Stimulated activated CD4-positive, alpha-beta T cell treated with anti-CD3 and anti-CD28 coated beads, Interleukin-4, amount 100 ng/mL, for 48 hours (primary cell): Measurements from ENCODE around the gene B3GNT2.
"Not testable (repeated sequence)": the region's sequence is repeated elsewhere in the genome, so short reads cannot be mapped to it uniquely, and the experiment has no call there.

ENCODE experiments used
- DNase-seq, 2 donors: peaks; one replicate each; pipeline ENCODE4 v3.0.0-alpha.2; 2020; ENCODE audit warnings: low read depth in 2 of 2

B3GNT2 gene

DNA sequence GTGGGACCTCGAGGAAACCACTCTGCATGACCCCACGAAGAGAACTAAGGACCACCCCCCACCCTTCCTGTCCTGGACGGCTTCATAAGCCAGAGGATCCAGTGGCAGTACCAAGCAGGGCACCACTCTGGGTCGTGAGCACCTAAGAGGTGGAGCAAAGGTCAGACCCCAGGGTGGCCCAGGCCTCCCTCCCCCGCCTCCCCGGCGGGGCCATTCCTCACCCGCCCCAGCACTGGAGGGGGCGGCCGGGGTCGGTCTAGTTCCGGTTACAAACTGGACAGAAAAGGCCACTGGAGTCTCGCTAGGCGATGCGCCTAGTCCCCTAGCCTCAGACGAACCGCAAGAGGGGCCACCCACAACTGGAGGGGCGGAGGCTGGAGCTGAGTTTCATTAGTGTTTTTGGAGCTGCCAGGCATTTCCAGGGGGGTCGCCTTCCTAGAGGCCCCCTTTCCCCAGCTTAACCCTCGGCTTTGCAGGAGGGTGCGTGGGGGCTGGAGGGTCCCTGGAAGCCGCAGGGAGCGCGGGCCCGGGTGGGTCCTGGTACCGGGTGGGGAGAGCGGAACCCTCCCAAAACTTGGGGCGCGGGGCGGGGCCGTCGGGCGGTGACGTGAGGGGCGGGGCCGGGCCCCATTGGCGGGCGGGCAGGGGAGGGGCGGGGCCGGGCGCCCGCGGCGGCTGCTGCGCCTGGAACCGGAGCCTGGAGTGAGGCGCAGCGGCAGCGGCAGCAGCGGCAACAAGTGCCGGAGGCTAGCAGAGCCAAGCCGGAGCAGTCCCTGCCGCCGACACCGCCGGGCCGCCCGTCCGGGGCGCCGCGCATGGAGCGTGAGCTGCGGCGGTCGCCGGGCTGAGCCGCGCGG, at the start of gene B3GNT2:
Gene B3GNT2 (plus strand): TSS at position 695 of the 857 bp plus-strand sequence. CDS start 26,106 bp downstream, outside the sequence.
- peak; percentile 79 to 85 for DNase-seq

- DNase-seq, result not testable (repeated sequence)
These were observed 49.1 kb upstream of the B3GNT2 start for GRCh38 chr2:62146790-62147189.

DNA sequence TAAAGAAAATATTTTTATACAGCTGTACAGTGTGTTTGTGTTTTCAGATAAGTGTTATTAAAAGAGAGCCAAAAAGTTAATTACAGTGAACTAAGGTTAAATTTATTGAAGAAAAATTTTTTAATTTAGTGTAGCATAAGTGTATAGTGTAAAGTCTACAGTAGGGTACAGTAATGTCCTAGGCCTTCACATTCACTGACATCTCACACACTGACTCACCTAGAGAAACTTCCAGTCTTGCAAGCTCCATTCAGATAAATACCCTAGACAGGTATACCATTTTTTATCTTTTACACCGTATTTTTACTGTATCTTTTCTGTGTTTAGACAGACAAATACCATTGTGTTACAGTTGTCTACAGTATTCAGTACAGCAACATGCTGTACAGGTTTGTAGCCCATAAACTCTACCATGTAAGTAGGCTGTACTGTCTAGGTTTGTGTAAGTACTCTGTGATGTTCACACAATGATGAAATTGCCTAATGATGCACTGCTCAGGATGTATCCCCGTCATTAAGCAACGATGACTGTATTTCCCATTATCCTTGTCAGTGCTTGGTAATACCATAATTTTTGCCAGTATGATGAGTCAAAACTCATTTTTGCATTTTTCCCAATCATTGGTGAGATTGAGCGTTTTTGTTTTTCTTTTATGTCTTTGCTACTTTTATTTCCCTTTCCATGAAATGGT, 48.2 kb upstream of the B3GNT2 start:
- DNase-seq, result no peak

GRCh38 chr2:62149708-62150107, 46.2 kb upstream of the B3GNT2 start:
- no peak for DNase-seq

GRCh38 chr2:62150597-62151305, 45.2 kb upstream of the B3GNT2 start:
- DNase-seq, result no peak

DNA sequence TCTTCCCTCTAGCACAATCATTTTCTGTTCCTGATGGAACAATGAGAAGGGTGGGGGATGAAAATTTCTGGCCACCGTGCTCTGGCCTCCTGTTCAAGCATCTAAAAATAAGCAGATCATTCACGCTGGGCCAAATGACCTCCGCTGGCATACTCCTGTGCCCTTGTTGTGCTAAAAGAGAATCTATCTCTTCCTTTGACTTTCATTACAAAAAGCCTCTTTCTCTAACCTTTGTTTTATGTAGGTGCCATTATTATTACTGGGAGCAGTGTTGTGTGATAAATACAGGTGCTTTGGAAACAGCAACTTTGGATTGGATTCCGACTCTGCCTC, 44.6 kb upstream of the B3GNT2 start:
- DNase-seq, result no peak

DNA sequence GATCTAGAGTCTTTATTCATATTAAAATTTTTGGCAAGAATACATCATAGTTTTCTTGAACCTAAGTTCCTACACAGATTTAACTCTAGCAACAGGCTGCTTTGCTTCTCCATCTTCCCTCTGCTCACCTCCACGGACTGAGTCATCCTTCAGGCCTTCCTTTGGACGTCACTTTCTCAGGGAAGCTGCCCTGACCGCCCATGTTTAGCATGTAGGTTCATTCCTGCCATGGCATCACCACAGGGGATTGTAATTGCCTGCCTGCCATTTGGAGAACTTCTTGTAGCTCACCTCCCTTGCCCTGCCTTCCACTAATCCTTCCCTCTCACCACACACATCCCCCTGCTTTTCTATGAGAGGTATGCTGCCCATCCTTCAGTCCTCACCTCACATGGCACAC, 43.9 kb upstream of the B3GNT2 start:
- no peak for DNase-seq

- no peak for DNase-seq
These were observed 38.9 kb upstream of the B3GNT2 start for GRCh38 chr2:62156861-62157496.

DNA sequence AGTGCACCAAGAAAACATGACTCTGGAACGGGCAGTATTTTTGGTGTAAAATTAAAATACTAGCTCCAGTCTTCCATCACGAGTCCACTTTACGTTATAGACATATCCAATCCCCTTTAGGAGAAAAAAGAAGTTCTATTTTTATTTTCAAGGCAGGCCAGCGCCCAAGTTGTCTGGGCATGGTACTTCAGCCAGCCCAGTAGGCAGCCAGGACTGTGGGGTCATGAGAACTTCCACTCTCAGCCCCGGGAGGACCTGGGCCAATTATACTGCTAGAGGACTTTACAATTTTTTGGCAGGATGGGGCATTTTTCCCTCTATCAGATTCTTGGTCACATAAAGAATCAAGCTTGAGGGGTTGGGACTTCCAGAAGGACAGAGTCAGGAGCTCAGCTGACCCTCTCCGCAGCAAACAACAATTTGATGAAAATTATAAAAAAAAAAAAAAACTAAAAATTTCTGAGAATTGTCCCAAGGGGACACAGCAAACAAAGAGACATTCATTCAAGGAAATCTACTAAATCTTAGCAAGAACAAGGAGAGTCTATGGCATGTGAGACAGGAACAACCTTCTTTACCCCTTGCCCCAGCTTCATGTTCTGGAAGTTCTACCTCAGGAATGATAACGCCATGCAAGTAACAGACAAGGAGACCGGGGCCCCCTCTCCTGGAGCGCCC, 37.3 kb upstream of the B3GNT2 start:
- DNase-seq, result no peak

GRCh38 chr2:62160691-62161090, 35.2 kb upstream of the B3GNT2 start:
- DNase-seq, result not testable (repeated sequence)

- DNase-seq, result no peak
These were observed 32.6 kb upstream of the B3GNT2 start for GRCh38 chr2:62163106-62163831.

DNA sequence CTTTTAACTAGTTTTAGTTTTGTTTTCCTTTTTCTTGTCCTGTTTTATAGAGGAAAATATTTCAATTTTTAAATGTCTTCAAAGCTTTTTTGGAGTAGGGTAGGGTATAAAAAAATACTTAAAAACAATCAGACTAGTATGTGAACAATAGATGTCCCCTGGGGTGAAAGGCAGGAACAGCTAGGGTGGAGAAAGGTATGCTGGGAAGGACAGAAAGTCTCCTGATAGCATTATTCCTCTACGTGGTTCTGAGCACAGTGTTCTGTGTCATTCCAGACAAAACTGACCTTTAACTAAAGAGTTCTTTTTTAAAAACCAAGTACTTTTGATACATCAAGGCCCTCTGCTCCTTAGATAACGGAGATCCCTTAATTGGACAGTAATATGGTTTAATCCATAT, 32.1 kb upstream of the B3GNT2 start:
- no peak for DNase-seq

DNA sequence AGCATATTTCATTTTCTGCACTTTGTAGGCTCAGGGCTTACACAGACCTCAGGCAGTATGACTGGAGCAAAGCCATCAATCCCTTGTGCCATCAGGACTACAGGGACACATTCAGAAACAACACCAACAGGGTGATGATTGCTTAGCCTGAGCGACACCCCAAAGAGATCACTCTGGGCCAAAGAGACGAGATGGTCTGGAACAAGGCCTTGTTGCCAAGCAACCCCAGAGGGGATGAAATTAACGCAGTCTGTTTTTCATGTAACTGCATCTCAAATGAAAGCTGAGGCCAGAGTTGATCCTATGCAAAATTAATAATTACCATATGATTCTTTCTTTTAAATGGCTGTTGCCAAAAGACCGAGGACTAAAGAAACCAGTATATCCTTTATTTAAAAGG, 20.2 kb upstream of the B3GNT2 start:
- DNase-seq, result no peak

DNA sequence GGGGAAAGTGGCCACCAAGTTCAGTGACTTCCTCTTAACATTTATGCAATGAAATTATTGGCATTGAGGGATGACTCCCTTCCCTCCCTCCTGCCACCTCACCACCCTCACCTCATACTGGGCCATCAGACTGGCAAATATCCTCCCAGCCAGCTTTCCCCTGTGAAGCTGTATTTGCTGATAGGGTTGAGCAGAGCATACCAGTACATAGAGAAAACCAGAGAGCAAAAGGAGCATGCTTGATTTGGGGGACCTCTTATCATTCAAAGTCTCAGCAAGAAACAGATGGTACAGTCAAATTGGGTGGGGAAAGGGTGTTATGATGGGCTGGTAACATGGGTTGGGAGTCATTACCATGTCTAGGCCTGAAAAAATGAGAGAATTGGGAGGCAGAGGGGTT, 19.1 kb upstream of the B3GNT2 start:
- no peak for DNase-seq

DNA sequence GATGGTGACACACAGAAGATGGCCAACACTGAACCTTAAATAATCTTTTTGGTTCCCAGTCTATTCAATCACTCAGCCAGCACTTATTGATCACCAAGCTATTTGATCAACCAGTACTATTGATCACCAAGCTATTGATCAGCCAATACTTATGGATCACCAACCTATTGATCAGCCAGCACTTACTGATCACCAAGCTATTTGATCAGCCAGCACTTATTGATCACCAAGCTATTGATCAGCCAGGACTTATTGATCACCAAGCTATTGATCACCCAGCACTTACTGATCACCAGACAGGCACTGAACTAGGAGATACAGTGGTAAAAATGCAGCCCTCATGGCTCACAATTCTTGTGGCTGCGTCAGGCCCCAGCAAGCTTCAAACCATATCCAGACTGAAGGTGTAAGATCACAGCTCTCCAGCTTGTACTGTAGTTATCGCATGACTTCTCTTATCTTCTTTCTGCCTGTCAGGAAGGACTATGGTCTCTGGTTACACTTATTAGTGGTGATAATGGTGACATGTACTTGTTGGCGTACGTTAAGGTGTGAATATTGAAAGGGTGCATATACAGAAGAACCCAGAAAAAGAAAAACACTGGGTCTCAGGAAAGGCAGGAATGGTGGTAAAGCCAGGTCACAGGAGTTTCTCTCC, 18.4 kb upstream of the B3GNT2 start:
- DNase-seq, result no peak

- no peak for DNase-seq
These were observed 17.1 kb upstream of the B3GNT2 start for GRCh38 chr2:62178741-62179271.

- DNase-seq, result no peak
These were observed 14.9 kb upstream of the B3GNT2 start for GRCh38 chr2:62180975-62181374.

- DNase-seq, result no peak
These were observed 14.1 kb upstream of the B3GNT2 start for GRCh38 chr2:62181843-62182242.

DNA sequence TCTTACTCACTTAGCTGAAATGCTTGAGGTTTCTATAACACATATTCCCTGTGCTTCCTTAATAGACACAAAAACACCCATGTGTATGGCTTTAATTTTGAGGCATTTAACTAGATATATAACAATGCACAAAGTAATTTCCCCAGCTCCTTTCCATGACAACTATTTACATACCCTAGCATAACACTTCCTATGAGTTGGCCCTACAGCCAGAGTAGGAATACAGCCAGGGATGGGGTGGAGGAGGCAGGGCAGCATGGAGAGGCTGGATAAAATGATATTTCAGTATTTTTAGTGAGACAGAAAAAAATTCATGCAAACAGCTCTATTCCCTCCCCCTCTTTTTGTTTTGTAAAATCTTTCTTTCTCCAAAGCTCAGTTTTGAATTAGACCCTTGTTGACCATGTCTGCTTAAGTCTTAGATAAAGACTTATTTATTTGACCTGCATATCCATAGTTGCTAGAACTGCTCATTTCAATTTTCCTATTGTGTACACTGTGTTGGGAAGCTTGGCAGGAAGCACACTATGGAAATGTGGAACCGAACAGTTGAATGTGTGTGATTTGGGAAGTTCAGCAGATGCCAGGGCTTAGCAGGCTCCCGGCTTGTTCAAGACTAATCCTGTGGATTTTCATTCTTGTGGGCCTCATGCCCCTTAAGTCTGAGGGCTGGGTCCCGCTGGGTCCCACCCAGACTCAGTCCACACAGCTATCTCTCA, 11.2 kb upstream of the B3GNT2 start:
- no peak for DNase-seq
